Vagina (tissue), 2 donors: ENCODE measurements around the gene SHTN1. TPM values are rescaled to one million over a fixed set of nuclear protein-coding genes. Genes with fewer than 3 reads are reported as not detected.

Experiments
- DNase-seq, 2 donors: peaks; one replicate each; pipeline ENCODE4 v3.0.0-alpha.2; 2017; ENCODE audit errors: extremely low spot score in 2 of 2
- H3K27ac ChIP-seq: fragments of 200-600 bp; sonication (generic); one replicate; pipeline ENCODE4 v1.5.1; 2019
- H3K27me3 ChIP-seq: fragments of 200-600 bp; sonication (generic); one replicate; pipeline ENCODE4 v1.5.1; 2019
- H3K36me3 ChIP-seq, 2 donors: fragments of 200-600 bp; sonication (generic); one replicate each; pipeline ENCODE4 v1.5.1; 2017 to 2019
- H3K4me1 ChIP-seq: fragments of 200-600 bp; sonication (generic); one replicate; pipeline ENCODE4 v1.5.1; 2019
- H3K4me3 ChIP-seq, 2 donors: fragments of 200-600 bp; sonication (generic); 1 replicate in 1 of 2; 2 replicates in 1 of 2; pipeline ENCODE4 v1.5.1; 2016 to 2019
- H3K9me3 ChIP-seq: fragments of 200-600 bp; sonication (generic); one replicate; pipeline ENCODE4 v1.5.1; 2019
- CTCF ChIP-seq, 3 experiments: fragments of 450-650 bp in 2 of 3; fragments of 200-600 bp in 1 of 3; sonication (generic) in 1 of 3; IDR thresholded peaks; one replicate each; pipeline ENCODE4 v1.5.1; 2017 to 2019; ENCODE audit warnings: antibody characterized with exemption in 3 of 3, mild to moderate bottlenecking in 2 of 3, moderate library complexity in 2 of 3
- POLR2A ChIP-seq, 2 donors: fragments of 450-650 bp; IDR thresholded peaks; one replicate each; pipeline ENCODE4 v1.6.1; 2017; ENCODE audit warnings: antibody characterized with exemption in 2 of 2, mild to moderate bottlenecking in 2 of 2, moderate library complexity in 2 of 2
- POLR2AphosphoS5 ChIP-seq, 2 donors: sonication (generic); formaldehyde crosslinking; IDR thresholded peaks; one replicate each; pipeline ENCODE4 v1.9.0; 2017; ENCODE audit warnings: antibody characterized with exemption in 2 of 2, mild to moderate bottlenecking in 2 of 2, low read depth in 1 of 2; ENCODE audit not compliant: insufficient read depth in 1 of 2
- intact Hi-C: fragments of 100-400 bp; cut with DNase I; formaldehyde crosslinking; loops from one replicate; pipeline ENCODE4 v1.15.1; 2023
- total RNA-seq: library from RNA; depleted of rRNA; stranded (reverse); fragments of >200 nt; gene quantifications from one replicate; pipeline ENCODE4 v1.2.3, GENCODE V29; 2016

The SHTN1 gene
- total RNA-seq, 1 donor from 2014 or later, result 7.4 TPM

- Histone ChIP-seq H3K4me3 (no peak overlapping the region), H3K9me3 (no peaks in the 10 kb centered on the region), H3K4me1 (no peaks in the 10 kb centered on the region), H3K27ac (no peak overlapping the region), H3K36me3 (no peaks in the 10 kb centered on the region), H3K27me3 (no peaks in the 10 kb centered on the region)
- intact Hi-C loops, result no loop called here
- DNase-seq, result no peak
- TF ChIP-seq POLR2A (IDR thresholded peaks at IDR 0.05) (no peak), CTCF (IDR thresholded peaks at IDR 0.05) (no peak), POLR2AphosphoS5 (IDR thresholded peaks at IDR 0.05; ENCODE audit: insufficient read depth in 1 of 2, low read depth in 1 of 2) (no peak)
Observed at GRCh38 chr10:116974456-116975005, 30.5 kb downstream of the SHTN1 start.

GRCh38 chr10:116973946-116974455 lies 31.0 kb downstream of the SHTN1 start:
- Histone ChIP-seq H3K36me3 (no peaks in the 10 kb centered on the region), H3K4me3 (no peak overlapping the region), H3K4me1 (no peaks in the 10 kb centered on the region), H3K27ac (no peak overlapping the region), H3K9me3 (no peaks in the 10 kb centered on the region), H3K27me3 (no peaks in the 10 kb centered on the region)
- intact Hi-C loops, result no loop called here
- no peak for DNase-seq
- TF ChIP-seq POLR2A (IDR thresholded peaks at IDR 0.05) (no peak), POLR2AphosphoS5 (IDR thresholded peaks at IDR 0.05; ENCODE audit: insufficient read depth in 1 of 2, low read depth in 1 of 2) (no peak), CTCF (IDR thresholded peaks at IDR 0.05) (no peak)

- DNase-seq, result no peak
- Histone ChIP-seq H3K27me3 (no peaks in the 10 kb centered on the region), H3K36me3 (no peaks in the 10 kb centered on the region), H3K9me3 (no peaks in the 10 kb centered on the region), H3K4me1 (no peaks in the 10 kb centered on the region), H3K27ac (no peak overlapping the region), H3K4me3 (no peak overlapping the region)
- intact Hi-C loops, result no loop called here
- TF ChIP-seq CTCF (IDR thresholded peaks at IDR 0.05), result no peak
Observed at GRCh38 chr10:116973371-116973905, 31.5 kb downstream of the SHTN1 start.

GRCh38 chr10:116972131-116972530 lies 32.9 kb downstream of the SHTN1 start:
- no peaks in the 10 kb centered on the region for H3K9me3 ChIP-seq
- intact Hi-C loops, result no loop called here
- no peaks in the 10 kb centered on the region for H3K36me3 ChIP-seq
- no peaks in the 10 kb centered on the region for H3K27me3 ChIP-seq
- DNase-seq, result no peak
- H3K4me3 ChIP-seq, result no peak overlapping the region
- H3K27ac ChIP-seq, result no peak overlapping the region
- no peaks in the 10 kb centered on the region for H3K4me1 ChIP-seq
- no peak for TF ChIP-seq CTCF (IDR thresholded peaks at IDR 0.05)
- no peak for TF ChIP-seq POLR2AphosphoS5 (IDR thresholded peaks at IDR 0.05; ENCODE audit: insufficient read depth in 1 of 2, low read depth in 1 of 2)
- TF ChIP-seq POLR2A (IDR thresholded peaks at IDR 0.05), result no peak

- no peak for DNase-seq
- no peak overlapping the region for H3K27ac ChIP-seq
- intact Hi-C loops, result no loop called here
- no peaks in the 10 kb centered on the region for H3K36me3 ChIP-seq
- no peaks in the 10 kb centered on the region for H3K9me3 ChIP-seq
- no peaks in the 10 kb centered on the region for H3K27me3 ChIP-seq
- H3K4me3 ChIP-seq, result no peak overlapping the region
- TF ChIP-seq POLR2A (IDR thresholded peaks at IDR 0.05) (no peak), POLR2AphosphoS5 (IDR thresholded peaks at IDR 0.05; ENCODE audit: insufficient read depth in 1 of 2, low read depth in 1 of 2) (no peak), CTCF (IDR thresholded peaks at IDR 0.05) (no peak)
- H3K4me1 ChIP-seq, result no peaks in the 10 kb centered on the region
Observed at GRCh38 chr10:116970050-116970449, 34.9 kb downstream of the SHTN1 start.
